Measurements from ENCODE around the gene ANKDD1B. TPM values are rescaled to one million over a fixed set of nuclear protein-coding genes. Genes with fewer than 3 reads are reported as not detected.

The ANKDD1B gene
- total RNA-seq, 1 donor from 2014 or later = 1.0 TPM

Other genes starting within 250 kb of the ANKDD1B start
- 39.1 and 49.5 TPM in 2 replicates for gene CERT1, start 99.8 kb upstream of the ANKDD1B start, total RNA-seq
- 29.0 and 34.0 TPM in 2 replicates for gene POLK, start 99.6 kb upstream of the ANKDD1B start, total RNA-seq
- gene POC5, start 106.0 kb downstream of the ANKDD1B start, total RNA-seq = 27.6 and 29.8 TPM in 2 replicates

Data from activated B cell treated with CpG ODN at 0.5 μM for 24 hours (primary cell).